GM18519 (cell line): Measurements from ENCODE around the gene ZNF705A.
"Not testable (repeated sequence)": the region's sequence is repeated elsewhere in the genome, so short reads cannot be mapped to it uniquely, and the experiment has no call there.

Experiments
- ATAC-seq: cut with Tn5 transposase; IDR thresholded peaks from one replicate; pipeline ENCODE4 v1.9.1; 2021; ENCODE audit warnings: mild to moderate bottlenecking, moderate library complexity; ENCODE audit not compliant: unreplicated experiment, low FRiP score

The ZNF705A gene

DNA sequence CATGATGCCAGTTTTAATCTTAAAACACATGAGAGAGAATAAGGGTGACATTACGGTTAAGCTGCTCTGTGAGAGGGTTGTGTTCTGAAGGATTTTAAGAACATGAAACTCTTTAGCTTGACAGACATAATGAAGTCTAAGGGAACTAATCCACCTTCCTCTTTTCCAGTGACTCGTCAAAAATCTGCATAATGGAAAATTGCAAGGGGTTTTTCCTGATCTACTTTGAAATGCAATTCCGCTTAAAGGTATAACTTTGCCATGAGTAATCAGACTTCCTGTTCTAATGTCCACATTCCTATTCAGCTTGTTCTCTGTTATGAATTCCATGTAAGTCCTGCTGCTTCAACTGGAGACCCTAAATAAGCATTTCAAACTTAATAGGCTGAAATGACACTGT lies at the start of gene ZNF705A:
Gene ZNF705A, plus strand, starts transcription at position 171 of the 400 bp plus-strand sequence. CDS start 15,611 bp downstream, outside the sequence.
- ATAC-seq, result no peak

DNA sequence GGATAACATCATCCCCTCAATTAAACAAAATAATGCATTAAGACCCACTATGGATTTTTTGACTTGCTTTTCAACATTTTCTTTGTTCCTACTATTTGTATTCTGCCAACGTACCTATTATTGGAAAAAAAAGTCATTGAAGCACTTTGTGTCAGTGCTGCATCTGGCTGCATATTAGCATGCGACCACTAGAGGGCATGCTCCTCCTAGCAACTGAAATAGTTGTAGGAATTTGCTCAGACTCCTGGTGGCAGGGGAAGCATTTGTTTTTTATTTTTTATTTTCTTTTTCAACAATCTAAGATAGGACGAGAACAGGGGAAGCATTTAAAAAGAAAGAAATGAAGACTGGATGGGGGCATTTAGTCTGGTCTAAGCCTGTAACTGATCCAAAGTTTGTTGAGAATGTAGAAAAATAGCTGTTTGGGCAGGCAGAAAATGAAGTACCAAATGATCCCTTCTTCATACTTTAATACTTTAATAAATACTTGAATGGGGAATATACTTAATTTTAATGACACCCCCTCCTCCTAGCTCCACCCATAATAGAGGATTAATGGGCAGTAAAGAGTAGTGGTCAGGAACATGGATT lies 47.9 kb upstream of the ZNF705A start:
- no peak for ATAC-seq

DNA sequence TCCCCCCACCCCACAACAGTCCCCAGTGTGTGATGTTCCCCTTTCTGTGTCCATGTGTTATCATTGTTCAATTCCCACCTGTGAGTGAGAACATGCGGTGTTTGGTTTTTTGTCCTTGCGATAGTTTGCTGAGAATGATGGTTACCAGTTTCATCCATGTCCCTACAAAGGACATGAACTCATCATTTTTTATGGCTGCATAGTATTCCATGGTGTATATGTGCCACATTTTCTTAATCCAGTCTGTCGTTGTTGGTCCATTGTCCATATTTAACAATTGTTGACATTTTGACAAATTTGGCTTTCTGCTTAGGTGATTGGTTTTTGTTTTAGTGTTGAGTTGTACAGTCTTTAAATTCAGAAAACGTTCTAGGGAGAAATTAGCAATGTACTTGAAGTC lies 43.7 kb upstream of the ZNF705A start:
- ATAC-seq, result not testable (repeated sequence)

DNA sequence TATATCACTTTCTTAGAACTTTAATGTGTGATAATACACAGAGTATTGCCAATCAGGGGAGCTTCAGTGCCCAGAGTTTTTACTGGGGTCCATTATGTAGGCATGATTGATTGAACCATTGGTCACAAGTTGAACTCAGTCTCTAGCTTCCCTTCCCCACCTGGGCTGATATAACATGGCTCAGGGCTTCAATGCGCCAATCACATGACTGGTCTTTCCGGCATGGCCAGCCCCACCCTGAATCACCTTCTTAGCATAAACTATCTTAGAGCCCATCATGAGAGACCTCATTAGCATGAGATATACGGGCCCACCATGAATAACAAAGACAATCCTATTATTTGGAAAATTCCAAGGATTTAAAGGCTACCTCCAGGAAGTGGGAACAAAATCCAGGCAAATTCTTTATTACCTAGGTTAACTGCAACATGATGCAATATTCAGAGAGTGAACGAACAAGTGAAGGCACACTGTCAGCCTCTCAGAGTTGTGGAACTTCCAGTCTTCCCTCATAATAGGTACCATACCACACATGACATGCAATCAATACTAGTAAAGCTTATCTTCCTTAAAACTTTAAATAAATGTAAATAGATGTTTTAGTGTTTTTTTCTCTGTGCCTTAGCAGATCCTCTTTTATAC lies 36.6 kb upstream of the ZNF705A start:
- no peak for ATAC-seq

DNA sequence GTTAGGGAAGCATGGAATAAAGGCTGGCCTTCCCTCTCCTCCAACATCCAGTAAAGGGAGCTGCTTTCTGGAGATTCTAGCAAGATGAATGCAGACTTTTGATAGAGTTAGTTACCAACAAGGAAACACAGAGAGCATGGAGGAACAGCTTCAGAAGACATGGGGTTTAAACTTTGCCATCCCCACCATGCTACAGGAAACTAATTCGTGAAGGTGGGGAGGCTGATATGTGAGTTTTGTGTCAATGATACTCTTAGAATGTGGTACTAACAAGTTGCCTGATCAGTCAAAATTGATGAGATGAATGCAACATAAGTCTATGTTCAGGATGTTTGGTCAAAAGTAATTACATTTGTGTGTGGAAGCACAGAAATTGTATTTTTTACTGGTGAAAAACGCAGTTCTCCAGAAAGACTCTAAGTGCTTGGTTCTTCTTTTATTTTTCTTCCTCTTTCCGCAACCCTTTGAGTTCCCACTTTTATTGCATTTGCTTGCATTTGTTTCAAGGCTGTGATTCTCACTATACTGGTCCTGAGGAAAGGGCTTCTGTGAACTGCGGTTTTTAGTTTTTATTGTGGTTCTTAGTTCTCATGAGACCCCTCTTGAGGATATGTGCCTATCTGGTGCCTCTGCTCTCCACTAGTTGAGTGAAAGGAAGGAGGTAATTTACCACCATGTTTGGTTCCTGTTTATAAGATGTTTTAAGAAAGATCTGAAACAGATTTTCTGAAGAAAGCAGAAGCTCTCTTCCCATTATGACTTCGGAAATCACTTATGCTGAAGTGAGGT lies 33.5 kb upstream of the ZNF705A start, which contains the start of gene CLEC4A:
Gene CLEC4A, plus strand, starts transcription at position 494 of the 789 bp plus-strand sequence. Its CDS starts 262 bp downstream, at position 756.
- ATAC-seq, result no peak

DNA sequence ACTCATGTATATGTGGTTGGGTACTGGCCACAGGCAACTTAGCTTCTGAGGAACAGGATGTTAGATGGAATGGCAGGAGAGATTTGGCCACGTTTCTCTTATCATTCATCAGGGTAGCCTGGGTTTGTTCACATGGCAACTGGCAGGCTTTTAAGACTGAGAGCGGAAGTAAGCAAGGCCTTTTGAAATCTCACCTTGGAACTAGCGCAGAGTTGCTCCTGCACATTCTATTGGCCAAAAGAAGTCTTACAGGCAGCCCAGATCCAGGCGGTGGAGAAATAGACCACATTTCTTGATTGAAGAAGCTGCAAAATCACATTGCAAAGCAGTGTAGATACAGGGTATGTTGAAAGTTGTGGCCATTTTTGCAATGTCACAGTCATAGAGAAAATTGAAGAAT lies 29.7 kb upstream of the ZNF705A start:
- ATAC-seq, result no peak

DNA sequence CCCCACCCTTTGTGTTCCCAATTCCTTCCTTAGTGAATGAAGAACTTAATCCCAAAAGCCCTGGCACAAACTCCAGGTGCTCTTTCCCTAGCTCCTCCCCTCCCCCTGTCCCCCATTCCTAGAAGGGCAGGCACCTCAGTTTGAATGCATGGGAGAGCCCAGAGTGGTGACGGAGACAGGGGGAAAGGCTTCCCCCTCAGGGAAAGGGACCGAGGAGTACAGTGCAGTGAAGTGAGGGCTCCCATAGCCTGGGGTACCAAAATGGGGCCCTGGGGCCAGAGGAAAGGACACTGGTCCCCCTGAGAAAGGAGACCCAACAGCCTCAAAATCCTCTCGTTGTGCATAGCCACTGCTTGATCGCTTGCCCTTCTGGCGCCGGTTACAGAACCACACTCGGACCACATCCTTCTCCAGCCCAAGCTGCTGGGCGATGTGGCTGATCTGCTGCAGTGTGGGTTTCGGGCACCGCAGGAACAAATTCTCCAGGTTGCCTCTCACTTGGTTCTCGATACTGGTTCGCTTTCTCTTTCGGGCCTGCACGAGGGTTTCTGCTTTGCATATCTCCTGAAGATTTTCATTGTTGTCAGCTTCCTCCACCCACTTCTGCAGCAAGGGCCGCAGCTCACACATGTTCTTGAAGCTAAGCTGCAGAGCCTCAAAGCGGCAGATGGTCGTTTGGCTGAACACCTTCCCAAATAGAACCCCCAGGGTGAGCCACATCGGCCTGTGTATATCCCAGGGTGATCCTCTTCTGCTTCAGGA lies 23.0 kb upstream of the ZNF705A start:
- not testable (repeated sequence) for ATAC-seq

DNA sequence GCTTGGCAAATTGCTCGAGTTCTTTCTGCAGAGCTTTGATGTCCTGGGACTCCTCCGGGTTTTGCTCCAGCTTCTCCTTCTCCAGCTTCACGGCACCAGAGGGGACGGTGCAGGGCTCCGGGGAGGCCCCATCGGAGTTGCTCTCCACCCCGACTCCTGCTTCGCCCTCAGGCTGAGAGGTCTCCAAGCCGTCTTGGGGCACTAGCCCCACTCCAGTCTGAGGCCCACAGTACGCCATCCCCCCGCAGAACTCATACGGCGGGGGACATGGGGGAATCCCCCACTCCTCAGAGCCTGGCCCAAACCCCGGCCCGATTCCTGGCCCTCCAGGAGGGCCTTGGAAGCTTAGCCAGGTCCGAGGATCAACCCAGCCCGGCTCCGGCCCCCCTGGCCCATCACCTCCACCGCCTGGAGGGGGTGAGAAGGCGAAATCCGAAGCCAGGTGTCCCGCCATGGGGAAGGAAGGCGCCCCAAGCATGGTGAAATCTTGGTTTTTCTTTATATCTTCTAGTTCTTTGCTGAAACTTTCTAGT lies 22.4 kb upstream of the ZNF705A start:
- not testable (repeated sequence) for ATAC-seq

DNA sequence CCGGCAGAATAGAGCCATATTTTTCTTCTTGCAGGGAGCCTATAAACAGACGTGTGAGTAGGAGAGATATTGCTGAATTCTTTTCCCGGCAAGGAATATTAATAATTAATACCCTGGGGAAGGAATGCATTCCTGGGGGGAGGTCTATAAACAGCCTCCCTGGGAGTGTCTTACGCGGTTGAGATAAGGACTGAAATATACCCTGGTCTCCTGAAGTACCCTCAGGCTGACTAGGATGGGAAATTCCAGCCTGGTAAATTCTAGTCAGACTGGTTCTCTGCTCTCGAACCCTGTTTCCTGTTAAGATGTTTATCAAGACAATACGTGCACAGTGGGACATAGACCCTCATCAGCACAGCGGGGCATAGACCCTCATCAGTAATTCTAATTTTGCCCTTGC lies 15.2 kb upstream of the ZNF705A start:
- ATAC-seq, result not testable (repeated sequence)

DNA sequence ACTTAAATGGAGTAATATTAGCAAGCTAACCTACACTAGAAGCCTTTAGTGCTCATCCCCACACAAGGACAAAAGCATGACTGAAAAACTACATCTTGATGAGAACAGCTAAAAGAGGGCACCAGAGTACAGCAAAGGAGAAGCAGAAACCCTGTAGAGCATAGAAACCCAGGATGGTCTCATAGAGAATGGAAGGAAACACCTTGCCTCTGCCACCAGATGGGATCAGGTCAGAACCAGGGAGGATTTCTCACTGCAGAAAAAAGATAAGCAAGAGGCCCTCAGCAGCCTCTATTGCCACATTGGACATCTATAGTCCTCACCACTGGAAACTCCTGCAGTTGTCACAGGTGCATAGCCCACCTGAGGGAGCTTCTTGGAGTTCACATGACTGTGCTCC lies 13.6 kb upstream of the ZNF705A start:
- no peak for ATAC-seq

DNA sequence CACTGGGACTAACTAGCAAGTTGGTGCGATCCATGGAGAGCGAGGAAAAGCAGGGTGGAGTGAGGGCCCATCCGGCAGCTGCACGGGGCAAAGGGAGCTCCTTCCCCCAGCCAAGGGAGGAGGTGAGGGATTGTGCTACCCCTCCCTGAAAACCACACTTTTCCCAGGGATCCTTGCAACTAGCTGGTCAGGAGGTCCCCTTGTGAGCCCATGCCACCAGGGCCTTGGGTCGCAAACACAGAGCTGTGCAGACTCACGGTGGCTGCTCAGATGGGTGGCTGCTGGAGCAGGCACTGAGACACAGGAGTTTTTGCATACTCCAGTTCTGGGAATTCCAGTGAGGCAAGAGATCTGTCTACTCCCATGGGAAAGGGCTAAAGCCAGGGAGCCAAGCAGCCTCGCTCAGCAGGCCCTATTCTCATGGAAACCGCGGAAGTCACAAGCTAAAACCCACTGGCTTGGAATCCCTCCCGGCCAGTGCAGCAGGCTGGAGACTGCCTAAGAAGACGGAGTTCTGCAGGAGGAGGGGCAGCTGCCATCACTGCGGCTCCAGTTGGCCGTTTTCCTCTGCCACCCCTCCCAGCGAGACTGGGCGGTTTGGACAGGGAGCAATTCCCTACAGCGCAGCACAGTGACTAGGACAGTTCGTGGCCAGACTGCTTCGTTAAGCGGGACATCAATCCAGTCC lies 10.9 kb upstream of the ZNF705A start:
- ATAC-seq, result no peak

DNA sequence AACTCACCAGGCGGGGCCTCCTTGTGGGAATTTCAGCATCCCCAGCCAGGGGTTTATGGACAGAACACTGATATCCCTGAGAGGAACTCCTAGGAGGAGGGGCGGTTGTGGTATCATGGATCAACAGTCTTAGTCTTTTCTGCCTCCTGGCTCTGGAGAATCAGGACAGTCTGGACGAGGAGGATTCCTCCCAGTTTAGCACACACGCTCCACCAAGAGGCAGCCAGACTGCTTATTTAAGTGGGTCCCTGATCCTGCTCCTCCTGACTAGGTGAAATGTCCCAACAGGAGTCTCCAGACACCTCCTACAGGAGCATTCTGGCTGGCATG lies 10.4 kb upstream of the ZNF705A start:
- ATAC-seq, result no peak

DNA sequence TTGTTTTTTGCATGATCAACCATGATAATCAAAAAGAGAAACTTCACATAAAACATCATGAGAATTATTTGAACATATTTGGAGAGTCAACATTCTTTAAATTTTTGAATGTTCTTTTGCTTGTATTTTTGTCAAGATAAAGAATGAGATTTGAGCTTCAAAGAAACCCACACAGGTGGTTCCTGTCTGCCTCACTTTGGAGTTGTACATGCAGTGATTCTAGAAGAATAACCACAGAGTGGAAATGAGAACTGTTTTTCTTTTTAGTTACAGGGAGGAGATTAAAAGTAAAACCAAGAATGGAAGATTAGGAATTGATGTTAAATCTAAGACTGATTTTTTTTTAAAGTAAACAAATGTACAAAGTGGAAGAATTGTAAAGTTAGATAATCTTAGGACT lies 2.3 kb upstream of the ZNF705A start:
- no peak for ATAC-seq

DNA sequence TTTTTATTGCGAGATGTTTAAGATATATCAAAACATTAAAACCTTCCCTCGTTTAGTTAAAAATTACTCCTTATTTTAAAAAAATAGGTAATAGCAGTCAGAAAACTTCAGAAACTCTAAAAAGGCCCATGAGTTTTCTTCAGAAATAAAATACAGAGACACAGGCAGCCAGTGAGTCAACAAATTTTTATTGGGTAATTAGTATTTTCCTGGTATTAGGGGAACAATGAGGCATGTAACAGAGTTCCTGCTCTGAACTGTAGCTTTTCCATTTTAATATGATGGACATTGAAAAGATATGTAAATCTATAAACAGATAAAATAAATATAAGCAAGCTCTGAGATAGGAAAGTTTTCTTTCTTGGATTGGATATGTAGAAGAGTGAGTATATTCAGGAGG lies 399 bp upstream of the ZNF705A start:
- ATAC-seq, result no peak

DNA sequence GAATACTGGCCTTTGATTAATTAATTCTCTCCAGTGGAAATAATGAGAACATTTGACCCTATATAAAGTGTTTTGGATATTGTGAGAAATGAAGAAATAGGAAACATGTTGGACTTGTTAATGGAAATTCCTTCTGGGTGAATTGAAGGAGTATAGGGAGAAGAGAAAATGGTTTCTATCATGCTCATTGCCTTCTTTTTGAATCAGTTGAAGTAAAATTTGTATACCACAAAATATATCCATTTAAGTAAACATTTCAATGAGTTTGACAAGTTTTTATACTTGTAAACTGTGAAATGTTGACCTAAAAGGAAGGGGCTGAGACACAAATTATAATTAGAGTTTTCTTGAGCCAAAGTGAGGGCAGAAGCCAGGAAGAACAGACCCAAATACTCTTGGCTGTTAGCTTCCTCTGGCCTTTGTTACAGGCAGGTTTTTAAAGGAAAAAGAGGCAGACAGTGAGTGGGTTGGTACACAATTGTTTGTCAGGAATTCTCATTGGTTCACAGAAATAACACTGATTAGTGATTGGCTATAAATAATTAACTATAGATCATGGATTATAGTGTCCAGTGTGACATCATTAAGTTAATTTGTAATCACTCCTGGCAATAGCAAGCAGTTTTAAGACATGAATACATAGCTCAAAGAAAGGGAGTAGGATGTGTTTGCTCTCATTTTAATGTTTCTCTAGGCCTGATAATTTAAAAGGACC lies 826 bp downstream of the ZNF705A start:
- ATAC-seq, result no peak

DNA sequence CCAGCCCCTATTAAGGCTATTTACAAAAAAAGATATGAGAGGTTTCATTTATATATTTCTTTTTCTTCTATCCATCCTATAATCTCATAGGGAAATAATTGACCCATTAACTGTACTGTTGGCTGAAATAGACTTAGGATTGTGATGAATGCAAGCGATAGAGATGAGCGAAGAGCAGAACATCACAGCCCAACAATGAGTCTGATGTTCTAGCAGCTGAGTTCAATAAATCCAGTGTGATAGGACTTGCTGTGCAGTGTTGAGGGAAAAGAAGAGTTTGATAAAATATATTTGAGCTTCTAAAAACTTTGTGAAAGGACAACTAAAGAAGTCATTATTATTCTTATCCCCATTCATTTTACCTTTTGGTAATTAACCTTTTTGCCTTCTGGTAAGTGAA lies 16.1 kb downstream of the ZNF705A start:
- not testable (repeated sequence) for ATAC-seq

DNA sequence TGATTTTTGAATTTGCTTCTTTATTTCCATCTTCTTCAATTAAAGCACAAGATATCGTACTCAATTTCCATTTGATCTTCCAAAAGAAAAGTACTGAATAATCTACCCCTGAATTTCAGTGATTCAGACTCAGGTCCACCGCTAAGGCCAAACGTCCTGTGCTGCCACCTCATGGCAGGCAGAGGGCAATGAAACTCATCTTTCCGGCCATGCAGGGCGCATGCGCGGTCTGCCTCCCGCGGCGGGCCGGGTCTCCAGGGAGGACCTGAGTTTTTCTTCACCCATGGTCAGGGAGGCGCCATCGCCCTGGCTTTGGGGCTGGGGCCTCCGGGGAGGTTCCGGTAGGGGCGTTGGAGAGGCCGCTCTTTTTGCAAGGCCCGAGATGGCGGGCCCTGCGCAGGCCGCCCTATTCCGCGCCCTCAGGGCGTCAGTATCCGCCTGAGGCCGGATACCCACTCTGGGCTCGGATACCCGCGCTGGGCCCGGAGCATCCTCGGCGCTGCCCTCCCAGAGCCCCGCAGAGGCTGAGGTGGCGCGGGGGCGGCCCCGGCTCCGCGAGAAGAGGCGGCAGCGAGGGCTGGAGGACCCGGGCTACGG lies 23.3 kb downstream of the ZNF705A start:
- not testable (repeated sequence) for ATAC-seq

DNA sequence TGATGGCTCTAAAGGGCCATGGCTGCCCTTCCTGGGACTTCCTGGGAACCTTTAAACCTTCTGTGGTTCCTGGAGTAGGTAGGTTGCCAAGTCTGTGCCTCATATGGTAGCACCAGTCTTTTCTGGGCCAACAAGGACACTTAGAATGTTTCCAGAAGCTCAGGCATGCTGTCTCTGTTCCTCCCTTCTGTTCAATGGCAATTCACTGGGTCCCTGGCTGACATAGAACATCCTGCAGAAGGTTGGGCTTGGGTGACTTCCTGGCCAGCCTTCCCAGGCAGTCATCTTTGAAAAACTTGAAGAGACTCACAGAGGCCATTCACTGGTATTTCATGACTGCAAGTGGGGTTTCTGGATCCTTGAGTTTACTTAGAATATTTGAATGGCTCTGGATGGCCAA lies 24.5 kb downstream of the ZNF705A start:
- ATAC-seq, result not testable (repeated sequence)

DNA sequence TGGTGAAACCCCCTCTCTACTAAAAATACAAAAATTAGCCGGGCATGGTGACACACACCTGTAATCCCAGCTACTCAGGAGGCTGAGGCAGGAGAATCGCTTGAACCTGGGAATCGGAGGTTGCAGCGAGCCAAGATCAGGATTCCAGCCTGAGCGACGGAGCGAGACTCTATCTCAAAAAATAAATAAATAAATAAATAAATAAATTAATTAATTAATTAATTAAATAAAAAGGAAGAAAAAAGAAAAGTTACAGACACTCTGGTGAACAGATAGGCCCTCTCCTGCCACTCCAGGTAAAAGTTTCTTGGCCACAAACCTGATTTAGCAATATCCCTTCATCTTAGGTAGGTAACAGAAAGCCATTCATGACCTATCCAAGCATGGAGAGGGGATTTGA lies 26.1 kb downstream of the ZNF705A start:
- ATAC-seq, result not testable (repeated sequence)
